Thoracic aorta (tissue), 2 donors: ENCODE data around the gene ASB7. TPM values are rescaled to one million over a fixed set of nuclear protein-coding genes. Genes with fewer than 3 reads are reported as not detected.

ENCODE experiments used
- ATAC-seq: fragments of 150-250 bp; one replicate; pipeline ENCODE4 v1.8.0; 2017; ENCODE audit warnings: low read depth; ENCODE audit not compliant: insufficient number of reproducible peaks, low FRiP score
- DNase-seq: peaks from one replicate; pipeline ENCODE4 v3.0.0-alpha.2; 2020; ENCODE audit warnings: low spot score
- H3K27ac ChIP-seq, 2 donors: fragments of 200-600 bp; sonication (generic); 1 replicate in 1 of 2; 2 replicates in 1 of 2; pipeline ENCODE4 v1.5.1; 2016; ENCODE audit warnings: mild to moderate bottlenecking in 2 of 2, moderate library complexity in 2 of 2
- H3K27me3 ChIP-seq: fragments of 200-600 bp; sonication (generic); replicated peaks from 2 replicates; pipeline ENCODE4 v1.6.0; 2016; ENCODE audit warnings: mild to moderate bottlenecking; ENCODE audit not compliant: insufficient read depth
- H3K36me3 ChIP-seq: fragments of 200-600 bp; sonication (generic); one replicate; pipeline ENCODE4 v1.5.1; 2016
- H3K4me1 ChIP-seq, 2 donors: fragments of 200-600 bp; sonication (generic); 1 replicate in 1 of 2; 2 replicates in 1 of 2; pipeline versions ENCODE4 v1.5.1 to v1.6.0; 2016; ENCODE audit warnings: low read depth in 2 of 2, mild to moderate bottlenecking in 1 of 2; ENCODE audit not compliant: control insufficient read depth in 1 of 2
- H3K4me3 ChIP-seq: fragments of 200-600 bp; sonication (generic); 2 replicates; pipeline ENCODE4 v1.5.1; 2016; ENCODE audit warnings: mild to moderate bottlenecking
- H3K9me3 ChIP-seq: fragments of 200-600 bp; sonication (generic); 2 replicates; pipeline ENCODE4 v1.5.1; 2016
- CTCF ChIP-seq: fragments of 200-600 bp; sonication (generic); IDR thresholded peaks from one replicate; pipeline ENCODE4 v1.5.1; 2019; ENCODE audit warnings: antibody characterized with exemption
- total RNA-seq, 2 donors: library from RNA; depleted of rRNA; stranded (reverse); fragments of >200 nt; gene quantifications; one replicate each; pipeline versions ENCODE4 v1.1.0 to v1.2.3, GENCODE V29; 2016

ASB7 gene
- total RNA-seq, 2 donors from 2014 or later, result 6.0 to 12.8 TPM

DNA sequence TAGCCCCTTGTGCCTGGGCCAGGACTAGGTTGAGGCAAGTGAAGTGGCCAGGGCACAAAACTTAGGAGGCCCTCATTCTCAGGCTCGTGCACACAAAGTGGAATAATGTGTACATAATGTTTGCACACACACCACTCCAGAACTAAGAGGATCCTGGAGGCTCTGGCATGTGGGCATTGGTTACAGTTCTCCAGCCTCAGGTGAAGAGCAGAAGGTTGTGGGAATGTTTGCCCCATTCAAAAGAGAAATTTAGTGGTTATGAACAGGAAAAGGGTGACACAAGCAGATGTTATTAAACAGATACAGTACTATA is 31.3 kb downstream of the ASB7 start:
- H3K4me1 ChIP-seq, result no peaks in the 10 kb centered on the region
- no peak for TF ChIP-seq CTCF
- no peak for ATAC-seq
- H3K27me3 ChIP-seq, result no peaks in the 10 kb centered on the region
- DNase-seq, result no peak
- no peaks in the 10 kb centered on the region for H3K9me3 ChIP-seq
- no peak overlapping the region for H3K4me3 ChIP-seq
- no peaks in the 10 kb centered on the region for H3K36me3 ChIP-seq
- H3K27ac ChIP-seq, result no peak overlapping the region

DNA sequence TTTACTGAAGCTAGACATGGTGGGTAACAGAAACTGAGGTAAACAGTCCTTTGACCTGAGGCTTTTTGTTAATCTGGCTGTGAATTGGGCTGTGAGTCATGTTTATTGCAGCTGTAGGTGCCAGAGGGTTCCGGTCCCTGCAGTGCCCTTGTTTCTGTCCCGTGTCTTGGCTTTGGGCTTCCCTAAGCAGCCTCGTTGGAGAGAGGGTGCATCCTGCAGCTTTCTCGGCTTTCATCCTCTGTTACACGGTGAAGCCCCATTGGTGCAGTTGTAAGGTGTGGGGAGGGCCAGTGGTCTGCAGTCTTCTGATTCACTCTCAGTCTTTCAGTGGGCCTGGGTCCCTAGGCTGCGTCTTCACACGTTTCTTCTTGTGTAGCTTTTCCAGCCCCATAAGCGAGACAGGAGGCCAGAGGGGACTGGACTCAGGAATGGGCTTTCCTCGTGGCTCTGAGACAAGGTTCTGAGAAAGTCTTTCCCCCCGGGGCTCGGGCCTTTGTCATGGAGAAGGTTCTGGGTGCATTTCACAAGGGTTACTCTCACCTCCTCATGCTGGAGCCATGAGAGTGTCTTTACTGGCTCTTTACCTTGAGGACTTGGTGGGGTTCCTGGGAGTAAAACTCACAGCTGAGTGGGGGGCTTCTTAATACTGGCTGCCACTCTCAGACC is 33.1 kb downstream of the ASB7 start:
- Histone ChIP-seq H3K4me1 (no peaks in the 10 kb centered on the region), H3K27ac (no peak overlapping the region), H3K9me3 (no peaks in the 10 kb centered on the region), H3K27me3 (no peaks in the 10 kb centered on the region), H3K36me3 (no peaks in the 10 kb centered on the region), H3K4me3 (no peak overlapping the region)
- DNase-seq, result no peak
- no peak for ATAC-seq
- TF ChIP-seq CTCF, result no peak

GRCh38 chr15:100638177-100638730 is 35.9 kb downstream of the ASB7 start:
- no peaks in the 10 kb centered on the region for H3K9me3 ChIP-seq
- TF ChIP-seq CTCF, result no peak
- H3K27ac ChIP-seq, result no peak overlapping the region
- H3K4me1 ChIP-seq, result peaks cover 0 to 7% of the 10 kb centered on the region in 2 donors
- ATAC-seq (no peak), DNase-seq (no peak)
- H3K36me3 ChIP-seq, result no peaks in the 10 kb centered on the region
- H3K4me3 ChIP-seq, result no peak overlapping the region
- no peaks in the 10 kb centered on the region for H3K27me3 ChIP-seq

DNA sequence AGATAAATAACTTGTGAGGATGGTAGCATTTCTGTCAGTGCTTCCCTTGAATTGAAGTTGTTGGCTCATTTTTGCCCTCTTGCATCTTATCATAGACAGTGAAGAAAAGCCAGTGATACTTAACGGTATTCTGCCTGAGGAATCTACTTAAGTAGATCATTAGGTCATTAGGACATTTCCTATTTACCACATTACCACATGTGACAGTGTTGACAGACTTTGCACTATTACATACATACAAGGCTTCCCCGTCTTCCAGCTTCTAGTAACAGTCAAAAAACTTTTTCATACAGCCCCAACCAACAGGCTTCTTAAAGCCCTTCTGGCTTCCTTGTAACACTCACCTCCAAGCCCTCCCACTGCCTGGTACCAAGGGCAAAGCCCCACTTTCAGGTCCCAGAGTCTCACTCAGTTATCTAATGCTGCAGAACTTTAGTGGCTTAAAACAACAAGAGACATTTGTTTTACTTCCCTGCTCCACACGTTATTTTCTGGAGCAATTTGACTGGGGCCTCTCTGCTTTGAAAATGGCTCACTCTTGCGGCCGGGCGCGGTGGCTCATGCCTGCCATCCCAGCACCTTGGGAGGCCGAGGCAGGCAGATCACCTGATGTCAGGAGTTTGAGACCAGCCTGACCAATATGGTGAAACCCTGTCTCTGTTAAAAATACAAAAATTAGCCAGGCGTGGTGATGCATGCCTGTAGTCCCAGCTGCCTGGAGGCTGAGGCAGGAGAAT is 40.0 kb downstream of the ASB7 start:
- Histone ChIP-seq H3K27ac (no peak overlapping the region), H3K9me3 (no peaks in the 10 kb centered on the region), H3K36me3 (no peaks in the 10 kb centered on the region), H3K4me1 (peaks cover 0 to 7% of the 10 kb centered on the region in 2 donors), H3K4me3 (no peak overlapping the region), H3K27me3 (no peaks in the 10 kb centered on the region)
- no peak for DNase-seq
- no peak for TF ChIP-seq CTCF
- ATAC-seq, result no peak

GRCh38 chr15:100642950-100643338 is 40.6 kb downstream of the ASB7 start:
- Histone ChIP-seq H3K27ac (no peak overlapping the region), H3K4me3 (no peak overlapping the region), H3K27me3 (no peaks in the 10 kb centered on the region), H3K36me3 (no peaks in the 10 kb centered on the region), H3K4me1 (peaks cover 0 to 7% of the 10 kb centered on the region in 2 donors), H3K9me3 (no peaks in the 10 kb centered on the region)
- no peak for TF ChIP-seq CTCF
- ATAC-seq, result no peak
- no peak for DNase-seq
